H9 (cell line): ENCODE results near the gene TCF7L2. TPM values are rescaled to one million over a fixed set of nuclear protein-coding genes. Genes with fewer than 3 reads are reported as not detected.

Source experiments
- DNase-seq: peaks from one replicate; pipeline ENCODE4 v3.0.0-alpha.2; 2017
- H2AFZ ChIP-seq: one replicate; pipeline ENCODE4 v1.6.1; 2013; ENCODE audit warnings: mild to moderate bottlenecking, low read length, control low read depth, moderate library complexity
- H2AK5ac ChIP-seq: 2 replicates; pipeline ENCODE4 v1.6.1; 2013; ENCODE audit warnings: low read length, control low read depth, mixed read lengths; ENCODE audit not compliant: insufficient read length
- H2BK120ac ChIP-seq: one replicate; pipeline ENCODE4 v1.6.1; 2013; ENCODE audit warnings: low read depth, mild to moderate bottlenecking, low read length, control low read depth, inconsistent platforms; ENCODE audit not compliant: poor library complexity, severe bottlenecking
- H2BK12ac ChIP-seq: 2 replicates; pipeline ENCODE4 v1.6.1; 2013; ENCODE audit warnings: low read length, control low read depth, mixed read lengths, low read depth; ENCODE audit not compliant: insufficient read length
- H2BK15ac ChIP-seq: 2 replicates; pipeline ENCODE4 v1.6.1; 2013; ENCODE audit warnings: low read depth, low read length, control low read depth
- H2BK20ac ChIP-seq: one replicate; pipeline ENCODE4 v1.6.1; 2013; ENCODE audit warnings: low read depth, mild to moderate bottlenecking, low read length, control low read depth, inconsistent platforms; ENCODE audit not compliant: poor library complexity, severe bottlenecking
- H2BK5ac ChIP-seq: 2 replicates; pipeline ENCODE4 v1.6.1; 2013; ENCODE audit warnings: low read length, control low read depth, mixed read lengths; ENCODE audit not compliant: insufficient read length
- H3K14ac ChIP-seq: 2 replicates; pipeline ENCODE4 v1.6.1; 2013; ENCODE audit warnings: low read length, control low read depth; ENCODE audit not compliant: insufficient read depth
- H3K18ac ChIP-seq: 2 replicates; pipeline ENCODE4 v1.6.1; 2013; ENCODE audit warnings: low read depth, mild to moderate bottlenecking, mixed read lengths, low read length, control low read depth; ENCODE audit not compliant: insufficient read length
- H3K23ac ChIP-seq: 2 replicates; pipeline ENCODE4 v1.6.1; 2013; ENCODE audit warnings: low read length, control low read depth, mixed read lengths, low read depth; ENCODE audit not compliant: insufficient read length
- H3K23me2 ChIP-seq: 2 replicates; pipeline ENCODE4 v1.6.1; 2013; ENCODE audit warnings: low read depth, mild to moderate bottlenecking, mixed read lengths, low read length, control low read depth; ENCODE audit not compliant: insufficient read length, poor library complexity, severe bottlenecking
- H3K27ac ChIP-seq: 2 replicates; pipeline ENCODE4 v1.5.1; 2013; ENCODE audit warnings: low read length, control low read depth, mixed read lengths, low read depth; ENCODE audit not compliant: insufficient read length
- H3K27me3 ChIP-seq: 2 replicates; pipeline ENCODE4 v1.6.1; 2013; ENCODE audit warnings: low read length, control low read depth, inconsistent platforms; ENCODE audit not compliant: insufficient read depth
- H3K4ac ChIP-seq: 2 replicates; pipeline ENCODE4 v1.6.1; 2013; ENCODE audit warnings: low read depth, mild to moderate bottlenecking, control low read depth, inconsistent platforms, low read length, moderate library complexity
- H3K4me1 ChIP-seq: 2 replicates; pipeline ENCODE4 v1.6.1; 2013; ENCODE audit warnings: low read length, control low read depth, inconsistent platforms; ENCODE audit not compliant: insufficient read depth
- H3K4me2 ChIP-seq: 2 replicates; pipeline ENCODE4 v1.6.1; 2013; ENCODE audit warnings: low read length, control low read depth, mixed read lengths; ENCODE audit not compliant: insufficient read length, insufficient read depth
- H3K56ac ChIP-seq: 2 replicates; pipeline ENCODE4 v1.6.1; 2013; ENCODE audit warnings: low read depth, mild to moderate bottlenecking, mixed read lengths, low read length, control low read depth; ENCODE audit not compliant: insufficient read length
- H3K79me1 ChIP-seq: 2 replicates; pipeline ENCODE4 v1.6.1; 2013; ENCODE audit warnings: low read depth, mild to moderate bottlenecking, moderate library complexity, low read length, control low read depth, inconsistent platforms; ENCODE audit not compliant: insufficient read depth, poor library complexity, severe bottlenecking
- H3K79me2 ChIP-seq: 2 replicates; pipeline ENCODE4 v1.6.1; 2013; ENCODE audit warnings: low read length, control low read depth, inconsistent platforms; ENCODE audit not compliant: insufficient read depth
- H3K9ac ChIP-seq: 2 replicates; pipeline ENCODE4 v1.6.1; 2013; ENCODE audit warnings: low read length, control low read depth, mixed read lengths; ENCODE audit not compliant: insufficient read length; ENCODE audit errors: extremely low read depth
- H3K9me3 ChIP-seq: one replicate; pipeline ENCODE4 v1.6.1; 2013; ENCODE audit warnings: low read depth, low read length, inconsistent platforms; ENCODE audit not compliant: control insufficient read depth
- H3T11ph ChIP-seq: one replicate; pipeline ENCODE4 v1.6.1; 2013; ENCODE audit warnings: mild to moderate bottlenecking, low read length, control low read depth, inconsistent platforms
- H4K20me1 ChIP-seq: one replicate; pipeline ENCODE4 v1.6.1; 2013; ENCODE audit not compliant: control insufficient read depth, insufficient read length, insufficient read depth
- H4K5ac ChIP-seq: 2 replicates; pipeline ENCODE4 v1.6.1; 2013; ENCODE audit warnings: low read depth, mild to moderate bottlenecking, mixed read lengths, low read length, control low read depth; ENCODE audit not compliant: insufficient read length
- H4K8ac ChIP-seq: replicated peaks from 2 replicates; pipeline ENCODE4 v1.6.1; 2013; ENCODE audit warnings: low read length, control low read depth, mixed read lengths, low read depth; ENCODE audit not compliant: insufficient read length
- H4K91ac ChIP-seq: 2 replicates; pipeline ENCODE4 v1.6.1; 2013; ENCODE audit warnings: low read depth, mild to moderate bottlenecking, moderate library complexity, mixed read lengths, low read length, control low read depth; ENCODE audit not compliant: insufficient read length
- H3K27ac Mint-ChIP-seq, 3 experiments: 2 replicates in 2 of 3; 3 replicates in 1 of 3; pipeline ENCODE4 v1.8.0; 2020 to 2021; ENCODE audit warnings: mixed read lengths in 3 of 3, mild to moderate bottlenecking in 1 of 3, moderate library complexity in 1 of 3
- H3K27me3 Mint-ChIP-seq: 2 replicates; pipeline ENCODE4 v1.8.0; 2021; ENCODE audit warnings: low read depth, mild to moderate bottlenecking, moderate library complexity, mixed read lengths
- H3K36me3 Mint-ChIP-seq, 3 experiments: 2 replicates in 2 of 3; 3 replicates in 1 of 3; pipeline ENCODE4 v1.8.0; 2020 to 2021; ENCODE audit warnings: low read depth in 3 of 3, mixed read lengths in 3 of 3; ENCODE audit not compliant: insufficient read depth in 1 of 3
- H3K4me1 Mint-ChIP-seq, 2 experiments: 2 replicates each; pipeline ENCODE4 v1.8.0; 2020; ENCODE audit warnings: mixed read lengths in 2 of 2
- H3K4me3 Mint-ChIP-seq, 2 experiments: 2 replicates in 1 of 2; 3 replicates in 1 of 2; pipeline ENCODE4 v1.8.0; 2020 to 2021; ENCODE audit warnings: mild to moderate bottlenecking in 2 of 2, mixed read lengths in 2 of 2, moderate library complexity in 1 of 2
- H3K9me3 Mint-ChIP-seq, 2 experiments: 2 replicates in 1 of 2; 3 replicates in 1 of 2; pipeline ENCODE4 v1.8.0; 2020; ENCODE audit warnings: mild to moderate bottlenecking in 2 of 2, mixed read lengths in 2 of 2, moderate library complexity in 1 of 2
- CTCF ChIP-seq: fragments of 200-600 bp; sonication (generic); conservative IDR thresholded peaks from 3 replicates; pipeline ENCODE4 v1.8.0; 2021; ENCODE audit warnings: antibody characterized with exemption, mild to moderate bottlenecking
- WGBS: extraction: QIAGEN DNeasy Blood & Tissue Kit; methylation state at CpG from one replicate; pipeline ENCODE4 v1.1.7; 2013; ENCODE audit warnings: missing lambda C conversion rate, low lambda C conversion rate, mixed read lengths; ENCODE audit not compliant: insufficient read length; ENCODE audit errors: extremely low coverage; 5-methylcytosine and 5-hydroxymethylcytosine counted together
- total RNA-seq: library from RNA; stranded (reverse); gene quantifications from 2 replicates; pipeline ENCODE4 v1.2.1, GENCODE V29; 2021

The TCF7L2 gene
- total RNA-seq, 1 experiment from 2014 or later = 71.1 TPM

- Histone ChIP-seq H3K79me2 (no peaks in the 10 kb centered on the region), H2BK12ac (no peak overlapping the region), H3K27me3 (no peaks in the 10 kb centered on the region), H3K9ac (no peak overlapping the region), H3K79me1 (no peaks in the 10 kb centered on the region), H3T11ph (no peak overlapping the region), H4K5ac (no peak overlapping the region), H3K4ac (no peak overlapping the region), H3K27ac (no peak overlapping the region), H3K23me2 (no peaks in the 10 kb centered on the region), H3K4me2 (no peak overlapping the region), H4K20me1 (no peaks in the 10 kb centered on the region), H2BK15ac (no peak overlapping the region), H3K14ac (no peak overlapping the region), H4K8ac (no peak overlapping the region), H2AK5ac (no peak overlapping the region), H4K91ac (no peak overlapping the region), H2BK20ac (no peak overlapping the region), H3K4me1 (peaks cover 9% of the 10 kb centered on the region; the same call in 1 of the 2 replicates), H3K9me3 (no peaks in the 10 kb centered on the region), H2AFZ (no peak overlapping the region), H2BK5ac (no peak overlapping the region), H2BK120ac (no peak overlapping the region), H3K23ac (no peak overlapping the region), H3K56ac (no peak overlapping the region), H3K18ac (no peak overlapping the region)
- no CpG with 5 or more reads among the region's 8 CpGs for WGBS
- Mint-ChIP-seq H3K4me1 (peaks cover 24 to 54% of the 10 kb centered on the region in 2 experiments), H3K9me3 (no peaks in the 10 kb centered on the region), H3K27me3 (no peaks in the 10 kb centered on the region), H3K27ac (peak overlapping the region in 2 of 3 experiments; percentile 48 to 72; a peak in 3 of 7 replicates), H3K36me3 (peaks cover 50 to 91% (median 86%) of the 10 kb centered on the region in 3 experiments; a peak in 6 of 7 replicates), H3K4me3 (no peak overlapping the region)
- TF ChIP-seq CTCF = no peak
- no peak for DNase-seq
These were observed 209.5 kb downstream of the TCF7L2 start for GRCh38 chr10:113159563-113159962.
